ENCODE measurements around the gene TEKTIP1. TPM values are rescaled to one million over a fixed set of nuclear protein-coding genes. Genes with fewer than 3 reads are reported as not detected.
"Not testable (repeated sequence)": the region's sequence is repeated elsewhere in the genome, so short reads cannot be mapped to it uniquely, and the experiment has no call there.

The TEKTIP1 gene
- polyA plus RNA-seq, 1 donor = 5.1 TPM

GRCh38 chr19:3523361-3524077 lies 15.5 kb upstream of the TEKTIP1 start:
- no peak for DNase-seq

GRCh38 chr19:3524078-3524842 lies 14.7 kb upstream of the TEKTIP1 start:
- DNase-seq = no peak

- DNase-seq = no peak
Observed at GRCh38 chr19:3524904-3525451, 14.0 kb upstream of the TEKTIP1 start.

- DNase-seq = no peak
Observed at GRCh38 chr19:3526507-3527237, 12.3 kb upstream of the TEKTIP1 start.

- DNase-seq = no peak
Observed at GRCh38 chr19:3527238-3527910, 11.6 kb upstream of the TEKTIP1 start.

- DNase-seq = no peak
Observed at GRCh38 chr19:3528080-3528479, 10.9 kb upstream of the TEKTIP1 start.

GRCh38 chr19:3528539-3529211 lies 10.3 kb upstream of the TEKTIP1 start:
- DNase-seq = no peak

GRCh38 chr19:3529299-3529698 lies 9.7 kb upstream of the TEKTIP1 start:
- not testable (repeated sequence) for DNase-seq

GRCh38 chr19:3530389-3530788 lies 8.6 kb upstream of the TEKTIP1 start:
- DNase-seq = no peak

- no peak for DNase-seq
Observed at GRCh38 chr19:3531716-3532115, 7.3 kb upstream of the TEKTIP1 start.

GRCh38 chr19:3532154-3532786 lies 6.7 kb upstream of the TEKTIP1 start:
- DNase-seq = no peak

GRCh38 chr19:3533033-3533432 lies 5.9 kb upstream of the TEKTIP1 start:
- DNase-seq = no peak

GRCh38 chr19:3533563-3534216 lies 5.3 kb upstream of the TEKTIP1 start:
- DNase-seq = no peak

GRCh38 chr19:3534375-3535234 lies 4.4 kb upstream of the TEKTIP1 start:
- DNase-seq = no peak

GRCh38 chr19:3535235-3535535 lies 3.8 kb upstream of the TEKTIP1 start:
- DNase-seq = no peak

GRCh38 chr19:3535563-3535965 lies 3.4 kb upstream of the TEKTIP1 start:
- DNase-seq = no peak

- no peak for DNase-seq
Observed at GRCh38 chr19:3535981-3536380, 3.0 kb upstream of the TEKTIP1 start.

GRCh38 chr19:3536429-3537100 lies 2.4 kb upstream of the TEKTIP1 start:
- DNase-seq = no peak

- no peak for DNase-seq
Observed at GRCh38 chr19:3537101-3537437, 1.9 kb upstream of the TEKTIP1 start.
